Measurements from ENCODE around the gene ENPEP.

ENPEP gene

GRCh38 chr4:110602061-110602460 lies 126.1 kb downstream of the ENPEP start:
- no peak for DNase-seq (ENCODE audit: low spot score)

DNA sequence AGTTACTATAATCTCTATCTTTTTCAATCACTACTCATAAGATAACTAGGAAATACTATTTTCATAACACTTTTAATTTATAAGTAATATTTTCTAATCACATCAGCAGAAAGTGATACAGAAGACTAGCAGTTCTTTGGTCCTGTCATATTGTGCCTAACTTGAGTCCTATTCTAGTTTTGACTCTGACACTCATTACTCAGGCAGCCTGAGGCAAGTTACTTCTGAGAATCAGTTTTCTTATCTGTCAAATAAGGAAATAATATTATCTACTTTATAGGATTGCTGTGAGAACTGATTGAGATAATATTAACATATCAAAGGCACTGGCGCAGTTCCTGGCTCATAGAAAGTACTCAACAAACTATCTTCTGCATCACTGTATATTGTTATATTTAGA lies 129.1 kb downstream of the ENPEP start:
- DNase-seq (ENCODE audit: low spot score): no peak

DNA sequence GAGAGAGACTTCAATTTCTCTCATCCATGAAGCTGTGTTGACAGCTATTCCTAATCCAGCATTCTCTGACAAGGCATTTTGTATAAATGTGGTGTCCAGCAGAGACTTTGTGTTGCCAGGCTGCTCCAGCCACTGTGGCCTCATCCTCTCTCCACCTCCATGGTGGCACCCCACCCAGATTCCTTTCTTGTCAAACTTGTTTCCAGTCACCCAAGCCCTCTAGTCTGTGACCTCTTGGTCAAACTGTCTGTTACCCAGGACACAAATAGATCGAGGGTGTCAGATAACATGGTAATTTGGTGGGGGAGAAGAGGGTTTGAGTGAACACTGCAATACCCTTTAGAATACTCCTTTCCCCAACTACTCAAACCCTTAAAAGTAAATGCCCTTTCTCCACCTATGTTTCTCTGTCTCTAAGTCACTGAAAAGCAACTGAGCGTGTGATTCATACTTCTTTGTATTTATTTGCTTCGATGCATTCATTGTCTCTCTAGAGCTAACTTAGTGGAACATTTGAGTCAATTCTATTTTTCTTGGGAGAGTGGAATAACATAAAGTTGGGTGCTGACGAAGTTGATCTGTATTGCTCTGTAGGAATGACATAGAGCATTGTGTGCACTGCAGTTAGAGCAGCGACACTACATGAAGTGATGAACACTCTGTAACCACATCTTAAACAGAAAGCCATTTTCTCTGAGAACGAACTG lies 133.2 kb downstream of the ENPEP start:
- DNase-seq (ENCODE audit: low spot score): peak; percentile 65

DNA sequence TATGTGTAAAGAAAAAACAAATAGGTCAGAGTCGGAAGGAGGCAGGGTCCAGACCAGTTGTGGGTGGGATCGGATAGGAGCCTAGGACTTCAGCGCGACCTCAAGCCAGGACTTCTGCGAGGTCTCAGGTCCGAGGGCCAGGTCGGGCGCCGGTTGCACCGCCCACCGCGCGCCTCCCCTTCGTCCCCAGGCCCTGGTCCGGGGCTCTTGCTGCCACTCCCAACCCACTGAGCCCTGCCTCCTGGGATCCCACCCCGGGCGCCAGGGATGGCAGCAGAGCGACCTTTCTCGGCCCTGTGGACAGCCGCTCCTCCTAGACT lies 134.6 kb downstream of the ENPEP start:
- no peak for DNase-seq (ENCODE audit: low spot score)

GRCh38 chr4:110610940-110611831 lies 135.2 kb downstream of the ENPEP start:
- no peak for DNase-seq (ENCODE audit: low spot score)

- DNase-seq (ENCODE audit: low spot score): no peak
Observed at GRCh38 chr4:110611968-110612447, 136.1 kb downstream of the ENPEP start.

DNA sequence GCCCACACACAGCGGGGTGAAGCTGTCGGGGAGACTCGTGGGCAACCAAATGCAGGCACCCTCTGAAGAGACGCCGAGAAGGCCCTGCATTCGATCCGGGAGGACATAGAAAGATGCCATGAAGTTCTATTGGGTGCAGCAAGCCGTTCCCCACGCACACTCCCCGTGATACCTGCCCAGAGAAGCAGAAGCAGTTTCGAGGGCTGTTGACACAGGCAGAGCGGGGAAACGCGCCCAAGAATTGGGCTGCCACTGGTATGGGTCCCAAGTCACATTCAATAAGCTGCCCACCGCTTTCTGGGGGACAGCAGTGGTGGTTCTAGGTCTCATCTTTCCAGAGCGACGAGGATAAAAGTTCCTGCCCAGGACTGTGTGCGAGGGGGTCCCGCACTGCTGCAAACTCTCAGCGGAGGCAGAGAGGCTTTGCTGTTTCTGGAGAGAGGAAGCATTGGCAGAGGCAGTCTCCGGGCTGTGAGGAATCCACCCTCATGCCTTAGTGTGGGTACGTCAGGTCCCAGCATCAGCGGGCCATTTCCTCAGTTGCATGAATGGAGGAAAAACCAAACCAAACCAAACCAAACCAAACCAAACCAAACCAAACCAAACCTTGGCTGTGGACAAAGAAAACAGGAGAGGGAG lies 136.8 kb downstream of the ENPEP start:
- no peak for DNase-seq (ENCODE audit: low spot score)

DNA sequence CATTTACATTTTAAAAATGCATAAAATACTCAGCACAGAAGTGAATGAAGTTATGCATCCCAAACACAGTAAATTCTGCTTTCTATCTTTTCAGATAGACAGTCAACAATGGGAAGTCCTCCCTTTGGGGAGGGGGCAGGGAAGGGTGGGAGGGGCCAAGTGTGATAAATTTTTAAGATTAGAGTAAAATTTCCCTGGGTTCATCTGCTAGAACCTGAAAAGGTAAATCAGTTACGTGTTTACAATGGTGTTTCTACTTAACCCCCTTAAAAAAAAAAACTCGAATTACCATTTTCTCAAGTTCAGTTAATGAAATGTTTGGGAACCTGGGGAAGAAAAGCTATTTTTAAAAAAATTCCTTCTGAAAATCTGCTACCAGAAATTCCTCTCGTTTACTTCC lies 137.8 kb downstream of the ENPEP start:
- DNase-seq (ENCODE audit: low spot score): no peak

- peak; percentile 63 for DNase-seq (ENCODE audit: low spot score)
Observed at GRCh38 chr4:110614173-110614963, 138.4 kb downstream of the ENPEP start.

Measured in ecto neural progenitor cell (in vitro differentiated cells).